ENCODE results near the gene NRXN3. TPM values are rescaled to one million over a fixed set of nuclear protein-coding genes. Genes with fewer than 3 reads are reported as not detected.
A peak's percentile ranks its signal among the peaks of the same experiment; 100 is the strongest.

NRXN3 gene
- total and polyA plus RNA-seq, 2 donors (not counting 1 experiment from before 2014, with no cell fraction given) = 0.83 to 34.6 TPM

GRCh38 chr14:78253986-78254385 is 83.8 kb downstream of the NRXN3 start:
- no peaks in the 10 kb centered on the region for H3K79me2 ChIP-seq (ENCODE audit: control insufficient read depth, insufficient read depth, low read length)
- H3K4me2 ChIP-seq (ENCODE audit: extremely low read depth, insufficient read depth, low read length) = no peak overlapping the region
- no peak overlapping the region for H3K27ac ChIP-seq (ENCODE audit: insufficient read depth, low read length)
- peaks cover 3% of the 10 kb centered on the region for H3K4me1 ChIP-seq (ENCODE audit: control insufficient read depth, extremely low read depth, insufficient read depth, low read length)
- no peaks in the 10 kb centered on the region for H3K36me3 ChIP-seq (ENCODE audit: control insufficient read depth, insufficient read depth, low read length)
- H3K9ac ChIP-seq (ENCODE audit: insufficient read depth, low read length) = no peak overlapping the region
- no peaks in the 10 kb centered on the region for H3K9me3 ChIP-seq (ENCODE audit: control insufficient read depth, insufficient read depth, low read depth, low read length)
- DNase-seq (ENCODE audit: low read depth in 2 of 2) = peak in 1 of 2 donors; percentile 99
- no peak overlapping the region for H2AFZ ChIP-seq (ENCODE audit: low read length)
- no peak overlapping the region for H3K4me3 ChIP-seq (replicated peaks in 1 of 4; ENCODE audit: control extremely low read depth in 1 of 4, insufficient read depth in 1 of 4, low read depth in 3 of 4, low read length in 4 of 4)
- TF ChIP-seq EZH2 (IDR thresholded peaks at IDR 0.05; ENCODE audit: low read length, missing control alignments) (no peak), CTCF (conservative IDR thresholded peaks at IDR 0.05 in 1 of 2, IDR thresholded peaks at IDR 0.05 in 1 of 2; ENCODE audit: low read depth in 1 of 2, low read length in 2 of 2) (no peak)
- H4K20me1 ChIP-seq (ENCODE audit: control insufficient read depth, extremely low read depth, insufficient read depth, low read length) = no peaks in the 10 kb centered on the region
- H3K27me3 ChIP-seq (ENCODE audit: control insufficient read depth, insufficient read depth, low read length) = no peaks in the 10 kb centered on the region

GRCh38 chr14:78254911-78255461 is 84.8 kb downstream of the NRXN3 start:
- Histone ChIP-seq H3K27me3 (ENCODE audit: control insufficient read depth, insufficient read depth, low read length) (no peaks in the 10 kb centered on the region), H3K4me2 (ENCODE audit: extremely low read depth, insufficient read depth, low read length) (no peak overlapping the region), H3K9ac (ENCODE audit: insufficient read depth, low read length) (no peak overlapping the region), H2AFZ (ENCODE audit: low read length) (no peak overlapping the region), H3K4me3 (replicated peaks in 1 of 4; ENCODE audit: control extremely low read depth in 1 of 4, insufficient read depth in 1 of 4, low read depth in 3 of 4, low read length in 4 of 4) (no peak overlapping the region), H3K27ac (ENCODE audit: insufficient read depth, low read length) (peak overlapping the region; percentile 61), H3K9me3 (ENCODE audit: control insufficient read depth, insufficient read depth, low read depth, low read length) (no peaks in the 10 kb centered on the region), H3K36me3 (ENCODE audit: control insufficient read depth, insufficient read depth, low read length) (no peaks in the 10 kb centered on the region), H3K79me2 (ENCODE audit: control insufficient read depth, insufficient read depth, low read length) (no peaks in the 10 kb centered on the region), H4K20me1 (ENCODE audit: control insufficient read depth, extremely low read depth, insufficient read depth, low read length) (no peaks in the 10 kb centered on the region), H3K4me1 (ENCODE audit: control insufficient read depth, extremely low read depth, insufficient read depth, low read length) (peaks cover 3% of the 10 kb centered on the region)
- peak in 1 of 2 donors; percentile 98 for DNase-seq (ENCODE audit: low read depth in 2 of 2)
- TF ChIP-seq CTCF (conservative IDR thresholded peaks at IDR 0.05 in 1 of 2, IDR thresholded peaks at IDR 0.05 in 1 of 2; ENCODE audit: low read depth in 1 of 2, low read length in 2 of 2) = no peak
- no peak for TF ChIP-seq EZH2 (IDR thresholded peaks at IDR 0.05; ENCODE audit: low read length, missing control alignments)

GRCh38 chr14:78259831-78260230 is 89.7 kb downstream of the NRXN3 start:
- H3K27me3 ChIP-seq (ENCODE audit: control insufficient read depth, insufficient read depth, low read length) = peaks cover 5% of the 10 kb centered on the region
- H4K20me1 ChIP-seq (ENCODE audit: control insufficient read depth, extremely low read depth, insufficient read depth, low read length) = no peaks in the 10 kb centered on the region
- no peaks in the 10 kb centered on the region for H3K9me3 ChIP-seq (ENCODE audit: control insufficient read depth, insufficient read depth, low read depth, low read length)
- H3K4me3 ChIP-seq (replicated peaks in 1 of 4; ENCODE audit: control extremely low read depth in 1 of 4, insufficient read depth in 1 of 4, low read depth in 3 of 4, low read length in 4 of 4) = no peak overlapping the region
- no peak overlapping the region for H2AFZ ChIP-seq (ENCODE audit: low read length)
- no peak for TF ChIP-seq CTCF (conservative IDR thresholded peaks at IDR 0.05 in 1 of 2, IDR thresholded peaks at IDR 0.05 in 1 of 2; ENCODE audit: low read depth in 1 of 2, low read length in 2 of 2)
- no peak for TF ChIP-seq EZH2 (IDR thresholded peaks at IDR 0.05; ENCODE audit: low read length, missing control alignments)
- peaks cover 1% of the 10 kb centered on the region for H3K4me1 ChIP-seq (ENCODE audit: control insufficient read depth, extremely low read depth, insufficient read depth, low read length)
- H3K27ac ChIP-seq (ENCODE audit: insufficient read depth, low read length) = no peak overlapping the region
- H3K79me2 ChIP-seq (ENCODE audit: control insufficient read depth, insufficient read depth, low read length) = no peaks in the 10 kb centered on the region
- H3K36me3 ChIP-seq (ENCODE audit: control insufficient read depth, insufficient read depth, low read length) = no peaks in the 10 kb centered on the region
- H3K4me2 ChIP-seq (ENCODE audit: extremely low read depth, insufficient read depth, low read length) = no peak overlapping the region
- no peak overlapping the region for H3K9ac ChIP-seq (ENCODE audit: insufficient read depth, low read length)
- peak in 1 of 2 donors; percentile 83 for DNase-seq (ENCODE audit: low read depth in 2 of 2)

Measured in fibroblast of lung (primary cell).